ENCODE measurements around the gene OGG1.

DNA sequence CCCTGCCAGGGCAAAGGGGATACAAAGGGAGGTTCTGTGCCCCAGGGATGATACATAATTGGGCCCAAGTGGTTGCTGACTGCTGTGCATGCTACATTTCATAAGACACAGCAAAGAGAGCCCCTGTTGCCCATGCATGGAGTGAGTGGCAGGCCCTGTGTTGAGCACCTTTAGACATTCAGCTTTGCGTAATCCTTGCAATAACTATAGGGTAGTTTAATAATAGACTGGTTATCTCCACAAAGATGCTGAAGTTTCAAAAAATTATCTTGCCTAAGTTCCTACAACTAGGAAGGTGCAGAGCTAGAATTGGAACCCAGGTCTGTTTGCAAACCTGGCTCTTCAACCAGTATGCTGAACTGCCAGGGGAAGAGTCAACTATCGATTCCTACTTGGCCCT lies 1.7 kb upstream of the OGG1 start:
- no peak for TF ChIP-seq TAF1 (IDR thresholded peaks at IDR 0.05; ENCODE audit: control insufficient read depth, extremely low read depth, insufficient read depth, low read length, severe bottlenecking)
- no peak for TF ChIP-seq CBFB (CRISPR knock-in tag; IDR thresholded peaks at IDR 0.05)
- TF ChIP-seq KLF13 (tag; IDR thresholded peaks at IDR 0.05; ENCODE audit: borderline replicate concordance, low read depth), result no peak
- TF ChIP-seq TBP (optimal IDR thresholded peaks at IDR 0.05; ENCODE audit: low read depth, low read length), result no peak
- no peak for TF ChIP-seq NEUROD1 (IDR thresholded peaks at IDR 0.05; ENCODE audit: borderline replicate concordance, low read depth, low read length, partially characterized antibody)
- TF ChIP-seq CAMTA2 (CRISPR knock-in tag; conservative IDR thresholded peaks at IDR 0.05), result no peak
- no peak for TF ChIP-seq ZNF263 (CRISPR knock-in tag; IDR thresholded peaks at IDR 0.05; ENCODE audit: borderline replicate concordance)
